ENCODE results near the gene STARD10.

The STARD10 gene

DNA sequence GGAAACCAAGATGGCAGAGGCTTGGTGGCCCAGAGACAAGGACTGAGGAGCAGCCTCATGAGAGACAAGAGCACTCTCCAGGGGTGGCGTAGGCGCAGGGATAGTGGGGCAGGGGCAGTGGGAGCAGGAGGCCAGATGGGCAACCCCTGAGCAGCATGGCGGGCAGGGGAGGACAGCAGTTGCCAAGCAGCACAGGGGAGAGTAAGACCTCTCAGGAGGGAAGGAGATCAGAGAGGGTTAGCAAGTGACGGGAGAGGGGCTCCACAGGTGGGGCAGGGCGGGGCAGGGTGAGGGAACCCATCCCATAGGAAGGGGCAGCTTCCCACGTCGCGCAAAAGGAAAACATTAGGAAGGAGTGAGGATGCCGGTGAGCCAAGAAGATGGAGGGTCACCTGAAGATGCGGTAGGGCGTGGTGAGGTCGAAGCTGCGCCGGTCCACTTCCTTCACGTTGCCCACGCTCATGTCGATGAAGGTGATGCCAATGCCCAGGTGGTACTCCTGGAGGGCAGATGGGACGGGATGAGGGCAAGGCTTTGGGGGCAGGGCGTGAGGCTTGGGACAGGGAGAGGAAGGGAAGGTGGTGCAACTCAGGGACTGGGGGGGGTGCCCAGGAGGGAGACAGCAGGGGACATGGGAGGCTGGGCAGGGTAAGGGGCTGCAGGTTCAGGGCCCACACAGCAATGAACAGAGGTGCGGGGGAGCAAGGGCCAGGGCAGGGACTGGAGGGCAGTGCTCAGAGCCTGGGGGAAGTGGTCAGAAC lies 84.2 kb downstream of the STARD10 start:
- Histone ChIP-seq H3K4me3 (ENCODE audit: low read depth, low read length) (no peak overlapping the region), H3K27ac (ENCODE audit: low read depth, low read length) (no peak overlapping the region), H3K36me3 (ENCODE audit: control insufficient read depth, insufficient read depth, low read length) (peaks cover 38% of the 10 kb centered on the region), H3K9me3 (ENCODE audit: control insufficient read depth, insufficient read depth, low read depth, low read length) (no peaks in the 10 kb centered on the region), H3K4me1 (ENCODE audit: control insufficient read depth, insufficient read depth, low read length) (peaks cover 39% of the 10 kb centered on the region), H3K27me3 (ENCODE audit: control insufficient read depth, insufficient read depth, low read length) (no peaks in the 10 kb centered on the region), H3K9ac (ENCODE audit: low read length) (no peak overlapping the region)

DNA sequence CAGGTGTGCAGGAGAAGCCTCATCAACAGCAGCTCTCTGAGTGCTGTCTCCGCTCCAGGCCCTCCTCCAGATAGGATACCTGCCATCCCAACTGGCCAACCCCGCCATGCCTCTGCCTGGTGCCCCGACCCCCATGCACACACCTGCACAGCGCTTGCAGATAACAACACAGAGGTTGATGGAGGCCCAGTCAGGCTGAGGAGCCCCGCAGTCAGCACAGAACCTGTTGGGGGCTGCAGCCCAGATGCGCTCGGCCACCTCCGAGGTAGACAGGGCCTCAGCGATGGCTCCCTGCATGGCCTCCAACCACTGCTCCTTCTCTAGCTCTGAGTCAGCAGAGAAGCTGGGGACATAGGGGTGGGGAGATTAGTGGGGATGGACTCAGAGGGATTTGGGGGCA lies 86.8 kb downstream of the STARD10 start:
- H3K27me3 ChIP-seq (ENCODE audit: control insufficient read depth, insufficient read depth, low read length), result no peaks in the 10 kb centered on the region
- no peaks in the 10 kb centered on the region for H3K9me3 ChIP-seq (ENCODE audit: control insufficient read depth, insufficient read depth, low read depth, low read length)
- H3K27ac ChIP-seq (ENCODE audit: low read depth, low read length), result no peak overlapping the region
- H3K9ac ChIP-seq (ENCODE audit: low read length), result no peak overlapping the region
- no peak overlapping the region for H3K4me3 ChIP-seq (ENCODE audit: low read depth, low read length)
- peaks cover 43% of the 10 kb centered on the region for H3K4me1 ChIP-seq (ENCODE audit: control insufficient read depth, insufficient read depth, low read length)
- H3K36me3 ChIP-seq (ENCODE audit: control insufficient read depth, insufficient read depth, low read length), result peaks cover 42% of the 10 kb centered on the region

DNA sequence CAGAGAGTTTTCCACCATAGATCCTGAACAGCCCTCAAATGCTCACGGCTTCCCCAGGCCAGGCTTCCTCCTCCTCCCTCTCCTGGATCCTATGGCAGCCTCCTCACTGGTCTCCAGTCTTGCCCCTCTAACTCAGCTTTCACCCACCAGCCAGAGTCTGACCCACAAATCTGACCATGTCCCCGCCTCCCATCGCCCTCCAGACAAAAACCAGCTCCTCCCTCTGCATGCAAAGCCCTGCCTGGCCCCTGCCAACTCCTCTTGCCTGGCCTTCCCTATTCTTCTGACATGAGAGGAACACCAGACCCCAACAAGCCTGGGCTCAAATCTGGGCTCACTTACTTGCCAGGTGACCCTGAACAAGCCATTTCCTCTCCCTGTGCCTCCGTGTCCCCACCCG lies 87.3 kb downstream of the STARD10 start:
- Histone ChIP-seq H3K27me3 (ENCODE audit: control insufficient read depth, insufficient read depth, low read length) (no peaks in the 10 kb centered on the region), H3K27ac (ENCODE audit: low read depth, low read length) (no peak overlapping the region), H3K9me3 (ENCODE audit: control insufficient read depth, insufficient read depth, low read depth, low read length) (no peaks in the 10 kb centered on the region), H3K4me1 (ENCODE audit: control insufficient read depth, insufficient read depth, low read length) (peaks cover 43% of the 10 kb centered on the region), H3K9ac (ENCODE audit: low read length) (peak overlapping the region; percentile 1), H3K36me3 (ENCODE audit: control insufficient read depth, insufficient read depth, low read length) (peaks cover 42% of the 10 kb centered on the region), H3K4me3 (ENCODE audit: low read depth, low read length) (no peak overlapping the region)

DNA sequence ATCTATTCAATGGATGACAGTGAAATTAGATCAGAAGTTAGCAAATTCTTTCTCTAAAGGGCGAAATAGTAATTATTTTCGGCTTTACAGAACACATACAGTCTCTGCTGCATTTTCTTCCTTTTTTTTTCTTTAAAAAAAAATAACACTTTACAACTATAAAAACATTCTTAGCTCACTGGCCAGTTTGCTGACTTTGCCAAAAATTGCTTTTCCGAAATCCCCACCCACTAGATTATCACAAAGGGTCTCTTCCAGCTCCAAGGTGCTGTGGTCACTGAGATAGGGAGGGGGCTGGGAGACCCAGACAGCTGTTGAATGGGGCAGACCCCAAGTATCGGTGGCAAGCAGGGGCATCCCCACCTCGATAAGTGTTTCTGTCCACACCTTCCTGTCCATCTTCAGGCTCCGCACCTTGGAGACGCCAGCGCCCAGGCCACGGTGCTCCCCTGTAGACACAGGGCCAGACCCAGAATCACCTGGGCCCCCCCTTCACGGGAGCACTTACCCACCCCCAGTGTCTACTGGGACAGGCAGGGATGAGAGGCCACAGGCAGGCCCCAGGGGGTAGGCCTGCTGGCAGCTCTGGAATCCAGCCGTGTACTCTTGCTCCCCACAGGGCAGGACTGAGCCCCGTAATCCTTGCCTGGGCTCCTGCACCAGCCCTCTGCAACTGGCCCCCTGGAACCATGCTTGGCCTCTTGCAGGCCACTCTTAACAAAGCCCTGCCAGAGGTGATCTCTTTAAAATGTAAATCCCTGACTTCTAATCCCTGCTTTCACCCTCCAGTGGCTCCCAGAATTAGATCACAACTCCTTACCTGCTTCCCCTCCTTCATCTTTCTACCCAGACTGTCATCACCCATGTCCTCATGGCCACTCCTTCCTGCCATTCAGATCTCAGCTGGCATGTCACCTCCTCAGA lies 88.1 kb downstream of the STARD10 start:
- Histone ChIP-seq H3K4me1 (ENCODE audit: control insufficient read depth, insufficient read depth, low read length) (peaks cover 43% of the 10 kb centered on the region), H3K36me3 (ENCODE audit: control insufficient read depth, insufficient read depth, low read length) (peaks cover 43% of the 10 kb centered on the region), H3K9me3 (ENCODE audit: control insufficient read depth, insufficient read depth, low read depth, low read length) (no peaks in the 10 kb centered on the region), H3K4me3 (ENCODE audit: low read depth, low read length) (no peak overlapping the region), H3K9ac (ENCODE audit: low read length) (peak overlapping the region; percentile 1), H3K27ac (ENCODE audit: low read depth, low read length) (no peak overlapping the region), H3K27me3 (ENCODE audit: control insufficient read depth, insufficient read depth, low read length) (no peaks in the 10 kb centered on the region)

DNA sequence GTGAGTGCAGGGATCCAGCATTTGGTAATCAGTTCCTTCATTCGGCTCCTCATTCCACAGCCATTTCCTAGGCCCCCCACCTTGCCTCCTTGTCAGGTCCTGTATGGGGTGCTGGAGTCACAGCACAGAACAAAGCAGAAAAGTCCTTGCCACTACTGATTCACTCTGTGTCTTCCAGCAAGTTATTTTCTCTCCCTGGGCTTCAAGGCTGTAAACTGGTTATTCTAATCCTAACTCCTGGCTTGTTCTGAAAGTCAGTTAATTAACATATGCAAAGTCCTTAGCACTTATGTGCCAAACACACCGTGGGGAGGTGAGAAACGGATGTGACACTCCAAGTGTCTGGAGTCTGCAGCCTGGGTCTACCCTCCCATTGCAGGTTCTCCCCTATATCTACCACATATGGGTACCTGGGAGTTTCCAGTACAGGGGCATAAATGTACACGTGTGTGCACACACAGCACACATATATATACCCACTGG lies 89.0 kb downstream of the STARD10 start:
- Histone ChIP-seq H3K4me3 (ENCODE audit: low read depth, low read length) (no peak overlapping the region), H3K36me3 (ENCODE audit: control insufficient read depth, insufficient read depth, low read length) (peaks cover 37% of the 10 kb centered on the region), H3K9ac (ENCODE audit: low read length) (peak overlapping the region; percentile 22), H3K27me3 (ENCODE audit: control insufficient read depth, insufficient read depth, low read length) (no peaks in the 10 kb centered on the region), H3K27ac (ENCODE audit: low read depth, low read length) (no peak overlapping the region), H3K9me3 (ENCODE audit: control insufficient read depth, insufficient read depth, low read depth, low read length) (no peaks in the 10 kb centered on the region), H3K4me1 (ENCODE audit: control insufficient read depth, insufficient read depth, low read length) (peaks cover 43% of the 10 kb centered on the region)

Data from HUES6 (cell line).